Large intestine (tissue), 3 donors: Measurements from ENCODE around the gene STX5. TPM values are rescaled to one million over a fixed set of nuclear protein-coding genes. Genes with fewer than 3 reads are reported as not detected.

Source experiments
- DNase-seq, 2 donors: peaks; one replicate each; pipeline versions ENCODE4 v3.0.0 to v3.0.0-alpha.2; 2013
- H3K27ac ChIP-seq: one replicate; pipeline ENCODE4 v1.5.1; 2013; ENCODE audit warnings: low read length
- H3K27me3 ChIP-seq: 2 replicates; pipeline ENCODE4 v1.6.1; 2013; ENCODE audit warnings: low read length; ENCODE audit not compliant: control insufficient read depth, insufficient read depth
- H3K36me3 ChIP-seq: 2 replicates; pipeline ENCODE4 v1.6.1; 2013; ENCODE audit warnings: low read length; ENCODE audit not compliant: control insufficient read depth, insufficient read depth
- H3K4me1 ChIP-seq: one replicate; pipeline ENCODE4 v1.6.1; 2013; ENCODE audit warnings: low read length; ENCODE audit not compliant: control insufficient read depth, insufficient read depth
- H3K4me3 ChIP-seq: one replicate; pipeline ENCODE4 v1.5.1; 2013; ENCODE audit warnings: low read length
- H3K9me3 ChIP-seq: one replicate; pipeline ENCODE4 v1.6.1; 2013; ENCODE audit warnings: mild to moderate bottlenecking, low read depth, low read length, moderate library complexity; ENCODE audit not compliant: control insufficient read depth
- WGBS: methylation state at CpG from one replicate; pipeline ENCODE4 v1.1.5; 2013; ENCODE audit warnings: low lambda C conversion rate; ENCODE audit not compliant: insufficient coverage; 5-methylcytosine and 5-hydroxymethylcytosine counted together
- polyA plus RNA-seq: library from polyadenylated mRNA; unstranded; fragments of 120-200 nt; gene quantifications from one replicate; pipeline ENCODE4 v1.2.1, GENCODE V29; 2013

The STX5 gene
- polyA plus RNA-seq, 1 donor, result 42.4 TPM

DNA sequence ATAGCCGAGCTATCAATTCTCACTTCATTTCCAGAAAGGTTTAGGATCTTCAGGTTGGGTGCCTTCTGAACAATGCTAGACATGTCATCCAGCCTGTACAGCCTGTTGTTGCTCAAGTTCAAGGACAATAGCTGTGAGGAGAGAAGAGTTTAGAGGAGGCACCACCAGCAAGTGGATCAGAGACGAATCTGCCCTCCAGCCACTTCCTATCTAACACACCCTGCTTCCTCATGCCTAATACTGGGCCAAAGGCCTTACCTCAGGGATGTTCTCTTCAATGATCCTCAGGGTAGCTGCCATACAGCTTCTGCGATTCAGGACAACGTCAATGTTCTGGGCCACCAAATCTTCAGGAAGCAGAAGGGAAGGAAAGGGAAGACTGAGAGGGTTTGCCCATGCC, 30.8 kb downstream of the STX5 start:
- Histone ChIP-seq H3K4me1 (peaks cover 4% of the 10 kb centered on the region), H3K36me3 (peaks cover 74% of the 10 kb centered on the region), H3K9me3 (no peaks in the 10 kb centered on the region), H3K27ac (no peak overlapping the region), H3K4me3 (no peak overlapping the region), H3K27me3 (no peaks in the 10 kb centered on the region)
- WGBS, result no CpG with 5 or more reads among the region's 4 CpGs
- DNase-seq, result no peak

DNA sequence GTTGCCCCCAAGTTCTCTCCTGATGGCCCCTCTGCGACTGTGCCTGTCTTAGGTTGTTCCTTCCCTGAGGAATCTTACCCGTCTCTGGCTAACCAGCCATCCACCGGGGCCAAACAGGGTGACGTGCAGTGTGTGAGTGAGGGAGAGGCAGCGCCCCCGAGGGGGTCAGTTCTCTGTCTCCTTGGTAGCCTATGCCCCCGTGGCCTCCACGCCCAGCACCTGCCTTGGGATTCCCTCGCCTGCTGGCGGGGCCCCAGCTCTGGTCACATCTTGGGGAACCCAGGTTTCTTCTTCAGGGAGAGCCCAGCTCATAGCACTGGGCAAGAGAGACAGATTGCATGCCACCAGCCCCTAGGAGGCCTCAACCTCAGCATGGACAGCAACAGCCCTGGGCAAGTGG, 32.4 kb downstream of the STX5 start:
- DNase-seq, result no peak
- Histone ChIP-seq H3K4me1 (peaks cover 4% of the 10 kb centered on the region), H3K27ac (no peak overlapping the region), H3K9me3 (no peaks in the 10 kb centered on the region), H3K27me3 (no peaks in the 10 kb centered on the region), H3K4me3 (no peak overlapping the region), H3K36me3 (peaks cover 90% of the 10 kb centered on the region)
- no CpG with 5 or more reads among the region's 10 CpGs for WGBS

DNA sequence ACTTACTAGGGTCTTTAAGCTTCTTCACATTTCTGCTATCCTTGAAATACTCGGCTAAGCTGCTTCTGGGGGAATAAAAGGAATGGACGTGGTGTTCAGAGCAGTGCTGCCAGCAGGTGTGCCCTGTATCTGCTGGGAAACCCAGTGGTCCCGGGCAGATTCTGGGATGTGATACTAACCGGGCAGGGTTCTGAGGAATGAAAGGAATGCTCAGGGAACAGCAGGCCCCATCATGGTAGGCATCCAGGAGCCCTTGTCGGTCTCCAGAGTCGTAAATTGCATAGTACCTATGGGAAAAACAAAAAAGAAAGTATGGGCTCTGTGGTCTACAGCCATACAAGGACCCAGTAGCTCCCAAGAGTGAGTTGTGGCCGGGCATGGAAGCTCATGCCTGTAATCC, 35.6 kb downstream of the STX5 start:
- peaks cover 5% of the 10 kb centered on the region for H3K4me1 ChIP-seq
- no peaks in the 10 kb centered on the region for H3K9me3 ChIP-seq
- WGBS, result no CpG with 5 or more reads among the region's 7 CpGs
- peaks cover 86% of the 10 kb centered on the region for H3K36me3 ChIP-seq
- H3K27me3 ChIP-seq, result no peaks in the 10 kb centered on the region
- no peak overlapping the region for H3K4me3 ChIP-seq
- no peak overlapping the region for H3K27ac ChIP-seq
- DNase-seq, result no peak

DNA sequence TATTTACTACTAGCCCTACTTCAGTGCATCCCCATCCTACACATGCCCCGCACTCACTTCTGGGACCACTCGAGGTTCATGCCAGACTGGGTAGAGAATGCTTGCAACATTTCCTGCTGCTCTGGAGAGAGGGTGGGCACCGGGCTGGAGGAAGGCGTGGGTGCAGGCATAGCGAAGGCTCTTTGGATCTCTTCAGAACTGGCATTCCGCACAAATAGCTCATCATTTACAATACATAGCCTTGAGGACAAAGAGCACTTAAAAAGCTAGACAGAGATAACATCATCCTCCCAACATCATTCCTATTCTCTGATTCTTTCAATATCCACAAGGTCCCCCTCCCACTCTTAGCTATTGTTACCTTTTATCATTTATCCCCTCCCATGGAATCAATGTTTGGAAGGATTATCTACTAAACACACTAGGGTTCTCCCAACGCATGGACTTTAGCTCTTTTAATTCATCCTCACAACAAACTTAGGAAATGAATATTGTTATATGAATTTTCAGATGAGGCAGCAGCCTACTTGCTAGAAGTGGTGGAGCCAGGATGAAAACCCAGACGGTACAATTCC, 37.6 kb downstream of the STX5 start:
- no peaks in the 10 kb centered on the region for H3K27me3 ChIP-seq
- H3K4me1 ChIP-seq, result peaks cover 14% of the 10 kb centered on the region
- H3K9me3 ChIP-seq, result no peaks in the 10 kb centered on the region
- no peak overlapping the region for H3K27ac ChIP-seq
- no peak overlapping the region for H3K4me3 ChIP-seq
- no CpG with 5 or more reads among the region's 8 CpGs for WGBS
- DNase-seq, result no peak
- peaks cover 78% of the 10 kb centered on the region for H3K36me3 ChIP-seq

DNA sequence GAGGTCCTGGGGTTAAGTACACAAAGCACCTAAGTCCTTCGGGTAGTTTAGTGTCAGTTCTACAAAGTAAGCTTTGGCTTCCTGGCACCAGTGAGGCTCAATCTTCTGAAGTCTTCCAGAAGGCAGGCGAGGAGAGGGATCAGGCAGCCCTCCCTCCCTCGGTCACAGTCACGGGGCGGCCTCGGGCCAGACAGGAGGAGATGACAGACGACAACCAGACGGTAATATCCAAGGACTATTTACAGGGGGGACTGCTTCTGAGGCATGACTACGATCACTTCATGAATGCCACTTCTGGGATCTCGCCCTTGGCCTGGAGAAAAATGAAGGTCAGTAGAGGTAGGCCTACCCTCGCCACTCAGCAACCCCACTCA, 39.7 kb downstream of the STX5 start:
- H3K27me3 ChIP-seq, result no peaks in the 10 kb centered on the region
- WGBS, result no CpG with 5 or more reads among the region's 11 CpGs
- no peak for DNase-seq
- H3K36me3 ChIP-seq, result peaks cover 63% of the 10 kb centered on the region
- no peaks in the 10 kb centered on the region for H3K9me3 ChIP-seq
- peak overlapping the region; percentile 99 for H3K4me3 ChIP-seq
- peak overlapping the region; percentile 49 for H3K27ac ChIP-seq
- peaks cover 14% of the 10 kb centered on the region for H3K4me1 ChIP-seq

DNA sequence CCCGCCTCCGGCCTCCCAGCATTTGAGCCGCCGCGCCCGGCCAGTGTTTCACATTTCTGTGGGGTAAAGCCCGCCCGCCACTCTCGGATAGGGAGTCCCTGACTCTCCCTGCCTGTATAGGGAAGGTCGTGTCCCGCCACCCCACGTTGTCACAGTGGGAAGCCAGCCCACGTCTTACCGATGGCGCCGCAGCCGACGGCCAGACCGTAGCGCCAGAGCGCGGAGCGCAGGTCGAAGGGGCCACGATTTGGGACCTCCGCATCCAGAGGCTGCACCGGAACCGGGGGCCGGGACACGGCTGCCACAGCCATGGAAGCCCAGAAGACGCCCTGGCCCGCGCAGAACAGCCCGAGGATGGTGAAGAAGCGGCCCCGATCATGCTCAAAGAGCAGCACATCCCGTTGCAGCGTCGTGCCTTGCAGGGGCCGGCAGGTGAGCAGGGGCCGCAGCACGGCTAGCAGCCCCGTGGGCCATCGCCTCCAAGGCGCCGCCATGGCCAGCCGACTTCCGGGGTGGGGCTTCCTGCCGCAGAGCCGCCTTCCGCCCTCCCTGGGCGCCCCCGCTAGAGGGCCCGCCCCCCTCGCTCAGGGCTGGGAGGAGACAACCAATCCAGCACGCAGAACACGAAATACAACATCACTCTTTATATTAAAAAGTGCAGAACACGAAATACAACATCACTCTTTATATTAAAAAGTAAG, 40.2 kb downstream of the STX5 start, which contains the start of gene TMEM223:
TSS of gene TMEM223 (minus strand) at position 506 of the 701 bp plus-strand sequence. CDS start at position 494, 12 bp downstream.
- Histone ChIP-seq H3K36me3 (peaks cover 57% of the 10 kb centered on the region), H3K9me3 (no peaks in the 10 kb centered on the region), H3K27ac (peak within 1 kb of the TSS; percentile 77), H3K4me3 (peak within 1 kb of the TSS; percentile 99), H3K4me1 (peaks cover 14% of the 10 kb centered on the region), H3K27me3 (no peaks in the 10 kb centered on the region)
- DNase-seq, result peak; percentile 83 to 87
- no CpG with 5 or more reads among the region's 58 CpGs for WGBS

DNA sequence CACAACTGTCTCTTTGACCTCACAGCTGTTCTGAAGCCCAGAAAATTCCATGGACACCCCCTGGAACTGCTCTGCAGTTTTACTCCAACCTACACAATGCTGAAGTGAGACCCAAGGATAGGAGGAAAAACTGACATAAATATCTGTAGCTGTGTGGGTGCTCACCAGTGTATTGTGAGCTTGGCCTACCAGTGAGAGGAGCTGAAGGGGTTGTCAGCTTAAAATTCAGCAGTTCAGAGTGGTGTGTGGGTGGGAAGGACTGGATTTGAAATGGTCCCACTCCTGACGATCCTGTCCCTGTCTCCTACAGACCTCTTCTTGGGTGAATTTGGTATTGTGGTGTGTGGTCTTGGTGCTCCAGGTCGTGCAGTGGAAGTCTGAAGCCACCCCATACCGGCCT, 42.3 kb downstream of the STX5 start:
- no peak for DNase-seq
- Histone ChIP-seq H3K36me3 (peaks cover 37% of the 10 kb centered on the region), H3K27me3 (no peaks in the 10 kb centered on the region), H3K9me3 (no peaks in the 10 kb centered on the region), H3K4me3 (no peak overlapping the region), H3K27ac (no peak overlapping the region), H3K4me1 (peaks cover 24% of the 10 kb centered on the region)
- no CpG with 5 or more reads among the region's 3 CpGs for WGBS

DNA sequence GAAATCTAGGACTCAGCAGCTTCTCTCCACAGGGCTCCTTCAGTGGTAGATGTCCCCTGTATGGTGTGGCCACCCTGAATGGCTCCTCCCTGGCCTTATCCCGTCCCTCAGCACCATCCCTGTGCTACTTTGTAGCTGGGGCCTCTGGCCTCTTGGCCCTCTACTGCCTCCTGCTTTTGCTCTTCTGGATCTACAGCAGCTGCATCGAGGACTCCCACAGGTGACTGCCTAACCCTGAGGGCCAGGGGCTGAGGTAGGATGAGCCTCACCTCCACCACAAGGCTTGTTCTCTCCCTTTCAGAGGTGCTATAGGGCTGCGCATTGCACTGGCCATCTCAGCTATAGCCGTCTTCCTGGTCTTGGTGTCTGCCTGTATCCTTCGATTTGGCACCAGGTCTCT, 42.9 kb downstream of the STX5 start:
- H3K4me3 ChIP-seq, result no peak overlapping the region

DNA sequence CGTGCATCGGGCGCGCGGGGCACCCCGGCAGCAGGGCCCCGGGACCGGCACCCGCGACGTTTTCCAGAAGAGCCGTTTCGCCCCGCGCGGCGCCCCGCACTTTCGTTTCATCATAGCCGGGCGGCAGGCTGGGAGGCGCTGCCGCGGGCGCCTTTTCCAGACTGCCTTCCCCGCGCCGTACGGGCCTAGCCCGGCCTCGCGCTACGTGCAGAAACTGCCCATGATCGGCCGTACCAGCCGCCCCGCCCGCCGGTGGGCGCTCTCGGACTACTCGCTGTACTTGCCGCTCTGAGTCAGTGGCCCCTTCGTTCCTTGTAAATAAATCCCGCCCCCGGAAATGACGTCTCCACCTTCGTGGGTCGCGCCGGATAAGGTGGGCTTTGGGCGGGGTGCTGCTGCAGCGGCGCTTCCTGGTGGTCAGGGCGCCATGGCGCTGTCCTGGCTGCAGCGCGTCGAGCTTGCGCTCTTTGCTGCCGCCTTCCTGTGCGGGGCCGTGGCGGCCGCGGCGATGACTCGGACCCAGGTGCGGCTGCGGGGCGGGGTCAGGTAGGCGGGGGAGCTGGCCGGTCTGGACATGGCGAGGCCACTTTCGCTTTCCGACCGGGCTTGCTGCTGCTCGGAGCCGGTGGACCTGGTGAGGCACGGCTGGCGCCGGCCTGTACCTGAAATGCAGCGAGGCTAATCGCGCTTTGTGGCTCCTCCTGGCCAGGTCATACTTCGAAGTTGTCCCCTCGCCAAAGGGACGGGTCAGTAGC, 44.7 kb downstream of the STX5 start, which contains the start of gene TMEM179B:
TSS of gene TMEM179B (plus strand) at position 398 of the 755 bp plus-strand sequence. CDS start at position 428, 30 bp downstream.
- H3K9me3 ChIP-seq, result no peaks in the 10 kb centered on the region
- H3K4me1 ChIP-seq, result peaks cover 18% of the 10 kb centered on the region
- DNase-seq, result peak; percentile 98
- peak within 1 kb of the TSS; percentile 94 for H3K27ac ChIP-seq
- peaks cover 27% of the 10 kb centered on the region for H3K36me3 ChIP-seq
- peak within 1 kb of the TSS; percentile 95 for H3K4me3 ChIP-seq
- WGBS, result no CpG with 5 or more reads among the region's 88 CpGs
- H3K27me3 ChIP-seq, result no peaks in the 10 kb centered on the region

More for the DNA sequence above, 42.9 kb downstream of the STX5 start:
- no peaks in the 10 kb centered on the region for H3K27me3 ChIP-seq
- H3K36me3 ChIP-seq, result peaks cover 31% of the 10 kb centered on the region
- H3K27ac ChIP-seq, result no peak overlapping the region
- H3K4me1 ChIP-seq, result peaks cover 24% of the 10 kb centered on the region
- H3K9me3 ChIP-seq, result no peaks in the 10 kb centered on the region
- no CpG with 5 or more reads among the region's 5 CpGs for WGBS
- DNase-seq, result no peak

DNA sequence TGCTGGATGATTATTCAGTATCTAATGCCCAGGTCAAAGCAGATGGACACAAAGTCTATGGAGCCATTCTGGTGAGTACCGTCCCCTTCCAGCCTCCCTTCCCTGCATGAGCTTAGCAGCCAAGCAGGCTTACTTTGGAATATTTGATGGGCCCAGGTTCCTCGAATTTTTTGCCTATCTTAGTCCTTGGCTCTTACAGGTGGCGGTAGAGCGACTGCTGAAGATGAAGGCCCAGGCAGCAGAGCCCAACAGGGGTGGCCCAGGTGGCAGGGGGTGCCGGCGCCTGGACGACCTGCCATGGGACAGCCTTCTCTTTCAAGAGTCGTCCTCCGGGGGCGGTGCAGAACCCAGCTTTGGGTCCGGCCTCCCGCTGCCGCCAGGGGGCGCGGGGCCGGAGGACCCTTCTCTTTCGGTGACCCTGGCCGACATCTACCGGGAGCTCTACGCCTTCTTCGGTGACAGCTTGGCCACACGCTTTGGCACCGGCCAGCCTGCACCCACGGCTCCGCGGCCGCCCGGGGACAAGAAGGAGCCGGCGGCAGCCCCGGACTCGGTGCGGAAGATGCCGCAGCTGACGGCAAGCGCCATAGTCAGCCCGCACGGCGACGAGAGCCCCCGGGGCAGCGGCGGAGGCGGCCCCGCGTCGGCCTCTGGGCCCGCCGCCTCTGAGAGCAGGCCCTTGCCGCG, 45.4 kb downstream of the STX5 start:
- Histone ChIP-seq H3K27ac (peak overlapping the region; percentile 94), H3K4me3 (peak overlapping the region; percentile 95), H3K36me3 (peaks cover 33% of the 10 kb centered on the region), H3K4me1 (peaks cover 18% of the 10 kb centered on the region), H3K27me3 (no peaks in the 10 kb centered on the region), H3K9me3 (no peaks in the 10 kb centered on the region)
- DNase-seq, result peak; percentile 86 to 89
- no CpG with 5 or more reads among the region's 51 CpGs for WGBS
